Neural cell (in vitro differentiated cells): ENCODE measurements around the gene CEMIP.
"Not testable (repeated sequence)": the region's sequence is repeated elsewhere in the genome, so short reads cannot be mapped to it uniquely, and the experiment has no call there.

Experiments used
- CTCF ChIP-seq: fragments of 450-650 bp; IDR thresholded peaks from 2 replicates; pipeline ENCODE4 v1.5.1; 2014; ENCODE audit warnings: antibody characterized with exemption, mild to moderate bottlenecking, moderate library complexity; ENCODE audit not compliant: poor library complexity, severe bottlenecking
- EZH2 ChIP-seq: fragments of 200-600, 300-800 bp; shearing (Covaris generic), sonication (generic); IDR thresholded peaks from 2 replicates; pipeline ENCODE4 v1.6.1; 2014; ENCODE audit warnings: antibody characterized with exemption, low read length, borderline replicate concordance, mild to moderate bottlenecking; ENCODE audit not compliant: insufficient read depth, poor library complexity, severe bottlenecking
- RAD21 ChIP-seq: fragments of 450-650 bp; conservative IDR thresholded peaks from 2 replicates; pipeline ENCODE4 v1.6.1; 2014; ENCODE audit warnings: antibody characterized with exemption, mild to moderate bottlenecking, moderate library complexity
- SMC3 ChIP-seq: fragments of 450-650 bp; conservative IDR thresholded peaks from 2 replicates; pipeline ENCODE4 v1.6.1; 2014; ENCODE audit warnings: antibody characterized with exemption, mild to moderate bottlenecking, moderate library complexity; ENCODE audit not compliant: poor library complexity

GRCh38 chr15:80965454-80965853, 186.3 kb downstream of the CEMIP start:
- not testable (repeated sequence) for TF ChIP-seq CTCF, SMC3, EZH2, RAD21
